PC-3 (cell line): Measurements from ENCODE around the gene R3HDM2. TPM values are rescaled to one million over a fixed set of nuclear protein-coding genes. Genes with fewer than 3 reads are reported as not detected.

Experiments used
- ATAC-seq: fragments of 200-7000 bp; cut with Tn5 transposase; 2 replicates; pipeline ENCODE4 v1.9.1; 2020; ENCODE audit warnings: mild to moderate bottlenecking, moderate library complexity
- BruUV-seq: library from RNA; stranded (reverse); fragments of 400-500 nt; replicated peaks from 2 replicates; lab custom pipeline; 2021; lab: Mats Ljungman, UMichigan
- CTCF ChIA-PET: fragments of 300-600 bp; sonication (Branson Sonifier 250); formaldehyde crosslinking; loops from one replicate; lab custom pipeline; 2022; ENCODE audit warnings: antibody characterized with exemption; lab: Charles Lee
- POLR2A ChIA-PET: fragments of 300-600 bp; sonication (Branson Sonifier 250); formaldehyde crosslinking; loops from one replicate; lab custom pipeline; 2022; ENCODE audit warnings: antibody characterized with exemption; ENCODE audit not compliant: unreplicated experiment; lab: Charles Lee
- DNase-seq: peaks from one replicate; pipeline ENCODE4 v3.0.0-alpha.2; 2015
- H2AFZ ChIP-seq: fragments of 300-600 bp; sonication (generic); 2 replicates; pipeline ENCODE4 v1.6.0; 2016; ENCODE audit warnings: antibody characterized with exemption, low read length
- H3F3A ChIP-seq: fragments of 300-600 bp; sonication (generic); one replicate; pipeline ENCODE4 v1.6.0; 2017; ENCODE audit warnings: antibody characterized with exemption, low read length, control low read depth, mild to moderate bottlenecking; ENCODE audit not compliant: unreplicated experiment
- H3K27ac ChIP-seq: fragments of 300-600 bp; sonication (generic); 2 replicates; pipeline ENCODE4 v1.5.1; 2016; ENCODE audit warnings: mild to moderate bottlenecking, low read length
- H3K27me3 ChIP-seq: fragments of 300-600 bp; sonication (generic); 2 replicates; pipeline ENCODE4 v1.6.1; 2016; ENCODE audit warnings: low read length, mixed read lengths
- H3K36me3 ChIP-seq: fragments of 300-600 bp; sonication (generic); 2 replicates; pipeline ENCODE4 v1.6.1; 2016; ENCODE audit warnings: low read depth, mixed run types, low read length, mixed read lengths
- H3K4me1 ChIP-seq: fragments of 300-600 bp; sonication (generic); 2 replicates; pipeline ENCODE4 v1.5.1; 2016; ENCODE audit warnings: low read length; ENCODE audit not compliant: insufficient read depth
- H3K4me2 ChIP-seq: fragments of 300-600 bp; sonication (generic); 2 replicates; pipeline ENCODE4 v1.6.0; 2016; ENCODE audit warnings: low read length
- H3K4me3 ChIP-seq: fragments of 300-600 bp; sonication (generic); 2 replicates; pipeline ENCODE4 v1.5.1; 2016; ENCODE audit warnings: mild to moderate bottlenecking, low read length, mixed read lengths
- H3K79me2 ChIP-seq: fragments of 300-600 bp; sonication (generic); 2 replicates; pipeline ENCODE4 v1.6.1; 2017; ENCODE audit warnings: low read length, mixed read lengths
- H3K9ac ChIP-seq: fragments of 300-600 bp; sonication (generic); 2 replicates; pipeline ENCODE4 v1.6.0; 2016; ENCODE audit warnings: mild to moderate bottlenecking, low read length
- H3K9me2 ChIP-seq: fragments of 300-600 bp; sonication (generic); replicated peaks from 2 replicates; pipeline ENCODE4 v1.6.1; 2016; ENCODE audit warnings: mixed run types, low read length, mixed read lengths
- H3K9me3 ChIP-seq: fragments of 300-600 bp; sonication (generic); 2 replicates; pipeline ENCODE4 v1.6.1; 2016; ENCODE audit warnings: low read length, mixed read lengths
- H4K20me1 ChIP-seq: fragments of 300-600 bp; sonication (generic); 2 replicates; pipeline ENCODE4 v1.6.1; 2016; ENCODE audit warnings: low read length, mixed read lengths
- CTCF ChIP-seq: fragments of 300-600 bp; sonication (generic); conservative IDR thresholded peaks from 2 replicates; pipeline ENCODE4 v1.5.1; 2017; ENCODE audit warnings: antibody characterized with exemption, low read depth, mild to moderate bottlenecking, low read length
- EZH2 ChIP-seq: fragments of 300-600 bp; sonication (generic); IDR thresholded peaks from one replicate; pipeline ENCODE4 v1.6.1; 2017; ENCODE audit warnings: antibody characterized with exemption, mild to moderate bottlenecking, low read length; ENCODE audit not compliant: unreplicated experiment
- EZH2phosphoT487 ChIP-seq: fragments of 300-600 bp; sonication (generic); IDR thresholded peaks from 2 replicates; pipeline ENCODE4 v1.6.1; 2018; ENCODE audit warnings: mild to moderate bottlenecking, antibody characterized with exemption, low read length, borderline replicate concordance
- intact Hi-C: fragments of 100-400 bp; cut with micrococcal nuclease; formaldehyde crosslinking; loops from 2 replicates; pipeline ENCODE4 v1.9.0; 2023
- total RNA-seq: library from RNA; depleted of rRNA; stranded (reverse); fragments of >200 nt; gene quantifications from 2 replicates; pipeline ENCODE4 v1.2.3, GENCODE V29; 2014

R3HDM2 gene
- total RNA-seq, 1 experiment from 2014 or later: 14.0 TPM

DNA sequence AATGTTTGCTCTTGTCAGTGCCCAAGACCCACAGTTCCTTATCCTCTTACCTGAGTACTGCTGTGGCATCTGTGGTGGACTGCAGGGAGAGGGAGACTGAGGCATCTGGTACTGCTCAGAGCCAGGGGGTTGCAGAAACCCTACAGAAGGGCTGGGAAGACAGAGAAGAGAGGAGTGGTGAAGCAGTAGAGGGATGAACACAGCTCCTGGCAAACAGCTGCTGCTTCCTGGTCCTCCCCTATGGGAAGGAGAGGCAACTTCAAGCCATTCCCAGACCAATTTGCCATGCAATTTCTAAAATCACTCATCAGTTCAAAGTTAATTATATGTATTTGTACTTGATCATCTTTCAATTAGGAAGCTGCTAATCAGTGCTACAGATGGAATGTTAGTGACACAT lies 164.2 kb downstream of the R3HDM2 start:
- Histone ChIP-seq H3K9ac (no peak overlapping the region), H3K4me2 (no peak overlapping the region), H3K9me3 (no peaks in the 10 kb centered on the region), H3K27me3 (no peaks in the 10 kb centered on the region), H3K9me2 (no peaks in the 10 kb centered on the region), H3K27ac (no peak overlapping the region), H3K36me3 (peaks cover 10% of the 10 kb centered on the region; the same call in 1 of the 2 replicates), H3K4me3 (no peak overlapping the region), H4K20me1 (no peaks in the 10 kb centered on the region), H3K79me2 (no peaks in the 10 kb centered on the region), H2AFZ (no peak overlapping the region), H3F3A (no peaks in the 10 kb centered on the region), H3K4me1 (no peaks in the 10 kb centered on the region)
- CTCF ChIA-PET: no interaction called here
- TF ChIP-seq EZH2 (no peak), CTCF (no peak), EZH2phosphoT487 (no peak)
- POLR2A ChIA-PET: no interaction called here
- ATAC-seq (no peak), DNase-seq (no peak)
- intact Hi-C loops: no loop called here
- BruUV-seq: no TSS peak

- no TSS peak for BruUV-seq
- H3K4me2 ChIP-seq: no peak overlapping the region
- ATAC-seq (no peak), DNase-seq (no peak)
- H3K27me3 ChIP-seq: no peaks in the 10 kb centered on the region
- no peaks in the 10 kb centered on the region for H4K20me1 ChIP-seq
- intact Hi-C loops: loop anchor here (1.0 kb wide), 1 partner anchor 190 kb away; no protein-coding TSS in a partner anchor
- no peaks in the 10 kb centered on the region for H3K9me3 ChIP-seq
- H3K36me3 ChIP-seq: 0 out of 2 replicates have a peak, but pooled peaks cover 6% of the 10 kb centered on the region
- no peaks in the 10 kb centered on the region for H3K4me1 ChIP-seq
- no peak for TF ChIP-seq EZH2
- TF ChIP-seq CTCF: no peak
- TF ChIP-seq EZH2phosphoT487: no peak
- ChIA-PET CTCF (no interaction called here), POLR2A (no interaction called here)
- no peak overlapping the region for H3K4me3 ChIP-seq
- no peaks in the 10 kb centered on the region for H3K9me2 ChIP-seq
- no peak overlapping the region for H3K9ac ChIP-seq
- H3F3A ChIP-seq: no peaks in the 10 kb centered on the region
- no peak overlapping the region for H2AFZ ChIP-seq
- H3K79me2 ChIP-seq: no peaks in the 10 kb centered on the region
- no peak overlapping the region for H3K27ac ChIP-seq
Observed at GRCh38 chr12:57263096-57263495, 167.7 kb downstream of the R3HDM2 start.

- TF ChIP-seq EZH2: no peak
- no peak for TF ChIP-seq EZH2phosphoT487
- no peak for TF ChIP-seq CTCF
- Histone ChIP-seq H3F3A (no peaks in the 10 kb centered on the region), H3K4me2 (no peak overlapping the region), H2AFZ (no peak overlapping the region), H4K20me1 (no peaks in the 10 kb centered on the region), H3K9ac (no peak overlapping the region), H3K27ac (no peak overlapping the region), H3K4me3 (no peak overlapping the region), H3K9me2 (no peaks in the 10 kb centered on the region), H3K4me1 (no peaks in the 10 kb centered on the region), H3K27me3 (no peaks in the 10 kb centered on the region), H3K79me2 (no peaks in the 10 kb centered on the region), H3K9me3 (no peaks in the 10 kb centered on the region), H3K36me3 (0 out of 2 replicates have a peak, but pooled peaks cover 6% of the 10 kb centered on the region)
- DNase-seq (no peak), ATAC-seq (no peak)
- intact Hi-C loops: no loop called here
- ChIA-PET POLR2A (no interaction called here), CTCF (no interaction called here)
- no TSS peak for BruUV-seq
Observed at GRCh38 chr12:57262126-57262822, 168.6 kb downstream of the R3HDM2 start.
